IMR-90 (cell line): ENCODE measurements around the gene NAV2. TPM values are rescaled to one million over a fixed set of nuclear protein-coding genes. Genes with fewer than 3 reads are reported as not detected.

Experiments
- ATAC-seq: fragments of 200-7000 bp; cut with Tn5 transposase; 2 replicates; pipeline ENCODE4 v1.9.1; 2020; ENCODE audit warnings: low read depth, mild to moderate bottlenecking, moderate library complexity
- BruUV-seq: library from RNA; stranded (reverse); fragments of 400-500 nt; replicated peaks from 2 replicates; lab custom pipeline; 2021; lab: Mats Ljungman, UMichigan
- CTCF ChIA-PET: fragments of 300-600 bp; formaldehyde crosslinking; extraction: SDS; loops from one replicate; lab custom pipeline; 2021; ENCODE audit warnings: antibody characterized with exemption; lab: Yijun Ruan, JAX
- POLR2A ChIA-PET: fragments of 300-600 bp; sonication (Branson Sonifier 250); formaldehyde crosslinking; loops from one replicate; lab custom pipeline; 2022; ENCODE audit warnings: antibody characterized with exemption; ENCODE audit not compliant: unreplicated experiment; lab: Charles Lee
- DNase-seq: peaks from one replicate; pipeline ENCODE4 v3.0.0; 2013
- H2AFZ ChIP-seq: replicated peaks from 2 replicates; pipeline ENCODE3; 2013; ENCODE audit warnings: low read length, mild to moderate bottlenecking; ENCODE audit not compliant: poor library complexity
- H2AK5ac ChIP-seq: 2 replicates; pipeline ENCODE4 v1.6.1; 2013; ENCODE audit warnings: low read depth, low read length, inconsistent platforms
- H2AK9ac ChIP-seq: replicated peaks from 2 replicates; pipeline ENCODE3; 2013; ENCODE audit warnings: mild to moderate bottlenecking, low read depth, low read length, moderate library complexity; ENCODE audit not compliant: poor library complexity
- H2BK120ac ChIP-seq: 2 replicates; pipeline ENCODE4 v1.6.1; 2013; ENCODE audit warnings: low read depth, low read length, inconsistent platforms
- H2BK15ac ChIP-seq: 3 replicates; pipeline ENCODE4 v1.6.1; 2013; ENCODE audit warnings: low read depth, low read length, inconsistent platforms
- H2BK20ac ChIP-seq: 2 replicates; pipeline ENCODE4 v1.6.1; 2013; ENCODE audit warnings: low read depth, mild to moderate bottlenecking, inconsistent platforms, low read length, moderate library complexity
- H2BK5ac ChIP-seq: 2 replicates; pipeline ENCODE4 v1.6.1; 2013; ENCODE audit warnings: mild to moderate bottlenecking, low read depth, low read length, inconsistent platforms; ENCODE audit not compliant: poor library complexity, severe bottlenecking
- H3K14ac ChIP-seq: replicated peaks from 2 replicates; pipeline ENCODE4 v1.6.1; 2013; ENCODE audit warnings: low read depth, low read length, inconsistent platforms
- H3K18ac ChIP-seq: 2 replicates; pipeline ENCODE4 v1.6.1; 2013; ENCODE audit warnings: low read depth, low read length, control low read depth
- H3K23ac ChIP-seq: 2 replicates; pipeline ENCODE4 v1.6.1; 2013; ENCODE audit warnings: low read depth, low read length, inconsistent platforms
- H3K27ac ChIP-seq: 2 replicates; pipeline ENCODE4 v1.5.1; 2013; ENCODE audit warnings: mild to moderate bottlenecking, control low read depth, low read length; ENCODE audit not compliant: insufficient read depth
- H3K27me3 ChIP-seq: 2 replicates; pipeline ENCODE4 v1.6.1; 2013; ENCODE audit warnings: low read length; ENCODE audit not compliant: control insufficient read depth, insufficient read depth
- H3K36me3 ChIP-seq: 2 replicates; pipeline ENCODE4 v1.6.1; 2013; ENCODE audit warnings: low read length, mixed read lengths; ENCODE audit not compliant: control insufficient read depth, insufficient read depth
- H3K4ac ChIP-seq: 2 replicates; pipeline ENCODE4 v1.6.1; 2013; ENCODE audit warnings: low read depth, low read length, inconsistent platforms
- H3K4me1 ChIP-seq: 2 replicates; pipeline ENCODE4 v1.6.1; 2013; ENCODE audit warnings: low read length, mixed read lengths; ENCODE audit not compliant: control insufficient read depth, insufficient read depth
- H3K4me2 ChIP-seq: 2 replicates; pipeline ENCODE4 v1.6.1; 2013; ENCODE audit warnings: low read depth, mild to moderate bottlenecking, control low read depth, low read length, moderate library complexity
- H3K4me3 ChIP-seq: 2 replicates; pipeline ENCODE4 v1.5.1; 2013; ENCODE audit warnings: low read depth, mild to moderate bottlenecking, control low read depth, low read length, moderate library complexity; ENCODE audit not compliant: insufficient read depth
- H3K56ac ChIP-seq: 2 replicates; pipeline ENCODE4 v1.6.1; 2013; ENCODE audit warnings: low read length, inconsistent platforms; ENCODE audit not compliant: insufficient read depth; ENCODE audit errors: extremely low read depth
- H3K79me1 ChIP-seq, 2 experiments: 2 replicates each; pipeline ENCODE4 v1.6.1; 2013; ENCODE audit warnings: low read length in 2 of 2, inconsistent platforms in 1 of 2, low read depth in 1 of 2
- H3K9ac ChIP-seq: 2 replicates; pipeline ENCODE4 v1.6.1; 2013; ENCODE audit warnings: low read depth, low read length, control low read depth
- H3K9me1 ChIP-seq: 2 replicates; pipeline ENCODE4 v1.6.1; 2013; ENCODE audit warnings: low read length, inconsistent platforms; ENCODE audit not compliant: insufficient read depth
- H3K9me3 ChIP-seq: 2 replicates; pipeline ENCODE4 v1.6.1; 2013; ENCODE audit warnings: low read length; ENCODE audit not compliant: control insufficient read depth, insufficient read depth
- H4K20me1 ChIP-seq: 2 replicates; pipeline ENCODE4 v1.6.1; 2013; ENCODE audit warnings: low read length, inconsistent platforms; ENCODE audit not compliant: insufficient read depth
- H4K5ac ChIP-seq: 2 replicates; pipeline ENCODE4 v1.6.1; 2013; ENCODE audit warnings: mild to moderate bottlenecking, low read depth, low read length, control low read depth
- H4K8ac ChIP-seq, 2 experiments: 2 replicates each; pipeline ENCODE4 v1.6.1; 2013; ENCODE audit warnings: low read depth in 2 of 2, low read length in 2 of 2, control low read depth in 1 of 2, inconsistent platforms in 1 of 2
- H4K91ac ChIP-seq: 2 replicates; pipeline ENCODE4 v1.6.1; 2013; ENCODE audit warnings: low read depth, low read length, inconsistent platforms; ENCODE audit not compliant: insufficient read depth
- BHLHE40 ChIP-seq: fragments of 150-350 bp; IDR thresholded peaks from 2 replicates; pipeline ENCODE4 v1.6.1; 2016; ENCODE audit warnings: mild to moderate bottlenecking, low read depth, low read length
- CEBPB ChIP-seq: IDR thresholded peaks from 2 replicates; pipeline ENCODE4 v1.6.1; 2012; ENCODE audit warnings: low read depth, low read length, improper control_type of control experiment
- CHD1 ChIP-seq: IDR thresholded peaks from 2 replicates; pipeline ENCODE4 v1.6.1; 2012; ENCODE audit warnings: low read depth, low read length, improper control_type of control experiment
- CTCF ChIP-seq: conservative IDR thresholded peaks from 2 replicates; pipeline ENCODE4 v1.5.1; 2012; ENCODE audit warnings: mild to moderate bottlenecking, low read depth, low read length, improper control_type of control experiment
- FOS ChIP-seq: fragments of 150-350 bp; IDR thresholded peaks from 2 replicates; pipeline ENCODE4 v1.6.1; 2016; ENCODE audit warnings: low read depth, low read length
- MAFK ChIP-seq: IDR thresholded peaks from 2 replicates; pipeline ENCODE4 v1.6.1; 2012; ENCODE audit warnings: low read depth, low read length, improper control_type of control experiment
- MAZ ChIP-seq: IDR thresholded peaks from 2 replicates; pipeline ENCODE4 v1.6.1; 2012; ENCODE audit warnings: low read depth, mild to moderate bottlenecking, low read length, improper control_type of control experiment, moderate library complexity, borderline replicate concordance
- MXI1 ChIP-seq: IDR thresholded peaks from 2 replicates; pipeline ENCODE4 v1.6.1; 2012; ENCODE audit warnings: low read depth, mild to moderate bottlenecking, low read length, moderate library complexity, borderline replicate concordance
- NFE2L2 ChIP-seq: fragments of 150-350 bp; IDR thresholded peaks from 2 replicates; pipeline ENCODE4 v1.6.1; 2016; ENCODE audit warnings: low read depth, mild to moderate bottlenecking, low read length
- POLR2A ChIP-seq: IDR thresholded peaks from 2 replicates; pipeline ENCODE4 v1.6.1; 2012; ENCODE audit warnings: mild to moderate bottlenecking, low read depth, low read length
- RAD21 ChIP-seq: IDR thresholded peaks from 2 replicates; pipeline ENCODE4 v1.6.1; 2012; ENCODE audit warnings: low read length, improper control_type of control experiment
- RCOR1 ChIP-seq: IDR thresholded peaks from 2 replicates; pipeline ENCODE4 v1.6.1; 2012; ENCODE audit warnings: mild to moderate bottlenecking, low read length, improper control_type of control experiment; ENCODE audit not compliant: insufficient replicate concordance
- RFX5 ChIP-seq: IDR thresholded peaks from 2 replicates; pipeline ENCODE4 v1.8.0; 2012; ENCODE audit warnings: low read depth, mild to moderate bottlenecking, low read length, moderate library complexity
- SMC3 ChIP-seq: fragments of 150-350 bp; IDR thresholded peaks from 2 replicates; pipeline ENCODE4 v1.6.1; 2016; ENCODE audit warnings: low read depth, mild to moderate bottlenecking, antibody characterized with exemption, low read length, moderate library complexity
- USF2 ChIP-seq: fragments of 150-350 bp; IDR thresholded peaks from 2 replicates; pipeline ENCODE4 v1.6.1; 2017; ENCODE audit warnings: mild to moderate bottlenecking, antibody characterized with exemption, low read length, low read depth
- WGBS, 2 experiments: methylation state at CpG; one replicate each; pipeline versions ENCODE4 v1.1.5 to v1.1.7; 2013; ENCODE audit warnings: missing lambda C conversion rate in 2 of 2; ENCODE audit not compliant: insufficient read length in 1 of 2; ENCODE audit errors: extremely low coverage in 2 of 2; 5-methylcytosine and 5-hydroxymethylcytosine counted together
- dilution Hi-C: fragments of 300-500 bp; cut with HindIII; formaldehyde crosslinking; loops from one replicate; pipeline ENCODE4 v1.14.3; 2018; ENCODE audit warnings: low sequenced_read_pairs; ENCODE audit not compliant: unreplicated experiment
- in situ Hi-C: fragments of 300-500 bp; cut with MboI; formaldehyde crosslinking; loops from 3 replicates; pipeline ENCODE4 v1.14.3; 2019; ENCODE audit warnings: low sequenced_read_pairs, inconsistent platforms, mixed read lengths
- intact Hi-C: fragments of 100-400 bp; cut with micrococcal nuclease; formaldehyde crosslinking; loops from 2 replicates; pipeline ENCODE4 v1.10.0; 2022
- polyA plus RNA-seq, 3 experiments: library from polyadenylated mRNA; depleted of rRNA; stranded (reverse); fragments of >200 nt; gene quantifications; 2 replicates each; pipeline ENCODE4 v1.2.3, GENCODE V29; 2012; ENCODE audit warnings: low replicate concordance in 1 of 3
- total RNA-seq: library from RNA; depleted of rRNA; stranded (reverse); fragments of >200 nt; gene quantifications from 2 replicates; pipeline ENCODE4 v1.2.3, GENCODE V29; 2012
- TF ChIP-seq, protein P1 (sequence below): fragments of 150-350 bp; IDR thresholded peaks from 2 replicates; pipeline ENCODE4 v1.6.1; 2016; ENCODE audit warnings: low read depth, mild to moderate bottlenecking, low read length, moderate library complexity, borderline replicate concordance

Gene NAV2
- total and polyA plus RNA-seq, 2 of the 4 experiments (the other 2 are of a cell fraction): 4.5 to 12.6 TPM

- H3K9me3 ChIP-seq: no peaks in the 10 kb centered on the region
- ChIA-PET POLR2A (no interaction called here), CTCF (no interaction called here)
- H2AFZ ChIP-seq: no peak overlapping the region
- H3K56ac ChIP-seq: no peak overlapping the region
- no peak overlapping the region for H3K23ac ChIP-seq
- no peak overlapping the region for H3K27ac ChIP-seq
- H3K79me1 ChIP-seq: no peaks in the 10 kb centered on the region
- H3K4ac ChIP-seq: no peak overlapping the region
- ATAC-seq (no peak), DNase-seq (no peak)
- no peak overlapping the region for H4K8ac ChIP-seq
- no peaks in the 10 kb centered on the region for H4K20me1 ChIP-seq
- no peak for TF ChIP-seq MAFK
- TF ChIP-seq CHD1: no peak
- TF ChIP-seq, protein P1, sequence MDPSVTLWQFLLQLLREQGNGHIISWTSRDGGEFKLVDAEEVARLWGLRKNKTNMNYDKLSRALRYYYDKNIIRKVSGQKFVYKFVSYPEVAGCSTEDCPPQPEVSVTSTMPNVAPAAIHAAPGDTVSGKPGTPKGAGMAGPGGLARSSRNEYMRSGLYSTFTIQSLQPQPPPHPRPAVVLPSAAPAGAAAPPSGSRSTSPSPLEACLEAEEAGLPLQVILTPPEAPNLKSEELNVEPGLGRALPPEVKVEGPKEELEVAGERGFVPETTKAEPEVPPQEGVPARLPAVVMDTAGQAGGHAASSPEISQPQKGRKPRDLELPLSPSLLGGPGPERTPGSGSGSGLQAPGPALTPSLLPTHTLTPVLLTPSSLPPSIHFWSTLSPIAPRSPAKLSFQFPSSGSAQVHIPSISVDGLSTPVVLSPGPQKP: no peak
- TF ChIP-seq FOS: no peak
- no peak for TF ChIP-seq CEBPB
- no peak for TF ChIP-seq RFX5
- no peak for TF ChIP-seq RAD21
- TF ChIP-seq USF2: no peak
- no peak for TF ChIP-seq NFE2L2
- no peak for TF ChIP-seq SMC3
- TF ChIP-seq CTCF: no peak
- no peak for TF ChIP-seq RCOR1
- TF ChIP-seq BHLHE40: no peak
- no peak for TF ChIP-seq POLR2A
- no peak for TF ChIP-seq MAZ
- TF ChIP-seq MXI1: no peak
- H3K9ac ChIP-seq: no peak overlapping the region
- H3K27me3 ChIP-seq: no peaks in the 10 kb centered on the region
- H3K36me3 ChIP-seq: peaks cover 4% of the 10 kb centered on the region
- H3K4me1 ChIP-seq: no peaks in the 10 kb centered on the region
- H2AK9ac ChIP-seq: no peak overlapping the region
- 50% methylated on average over 1 of the region's 2 CpGs; no CpG with 5 or more reads in 1 of the 2 experiments for WGBS, 2 experiments
- dilution Hi-C loops: no loop called here
- no peak overlapping the region for H4K5ac ChIP-seq
- H2BK20ac ChIP-seq: no peak overlapping the region
- H3K4me2 ChIP-seq: no peak overlapping the region
- intact Hi-C loops: no loop called here
- no peak overlapping the region for H2BK5ac ChIP-seq
- H2BK15ac ChIP-seq: no peak overlapping the region
- H2BK120ac ChIP-seq: no peak overlapping the region
- 0 out of 2 replicates have a peak, but pooled peaks cover 2% of the 10 kb centered on the region for H3K9me1 ChIP-seq
- H4K91ac ChIP-seq: no peak overlapping the region
- no peak overlapping the region for H3K18ac ChIP-seq
- BruUV-seq: no TSS peak
- no peak overlapping the region for H3K14ac ChIP-seq
- no peak overlapping the region for H2AK5ac ChIP-seq
- no peak overlapping the region for H3K4me3 ChIP-seq
- in situ Hi-C loops: no loop called here
These were observed 352.3 kb downstream of the NAV2 start for GRCh38 chr11:20064961-20065405.
